GM12864 (cell line): ENCODE results near the gene IL1R2.

Experiments used
- DNase-seq: peaks from one replicate; pipeline ENCODE4 v3.0.0-alpha.2; 2011; ENCODE audit warnings: low read depth
- H3K4me3 ChIP-seq: 2 replicates; pipeline ENCODE4 v1.5.1; 2011; ENCODE audit warnings: mild to moderate bottlenecking, low read depth, low read length, control low read depth
- TF ChIP-seq, protein P1 (sequence below): IDR thresholded peaks from 2 replicates; pipeline ENCODE4 v1.5.1; 2011; ENCODE audit warnings: low read depth, mild to moderate bottlenecking, moderate library complexity, low read length, control low read depth, inconsistent platforms; ENCODE audit errors: missing control alignments

IL1R2 gene

DNA sequence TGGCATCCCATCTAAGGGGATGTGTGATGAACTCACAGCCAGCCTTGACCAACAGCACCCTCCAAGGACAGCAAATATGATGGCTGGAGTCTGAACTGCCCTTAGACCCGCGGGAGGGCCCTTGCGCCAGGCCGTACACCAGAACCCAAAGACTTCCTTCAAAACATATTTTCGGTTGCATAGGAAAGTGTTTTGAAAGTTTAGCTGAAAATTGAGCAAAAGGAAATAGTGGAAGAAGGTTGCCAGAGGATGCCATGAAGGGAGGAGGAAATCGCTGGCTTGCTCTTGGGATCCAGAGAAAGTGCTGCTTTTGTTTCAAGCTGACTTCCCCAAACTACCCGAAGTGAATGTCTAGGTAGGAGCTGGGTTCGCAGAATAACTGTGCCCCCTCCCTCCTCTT lies 61.3 kb downstream of the IL1R2 start:
- H3K4me3 ChIP-seq, result no peak overlapping the region
- no peak for DNase-seq
- TF ChIP-seq, protein P1, sequence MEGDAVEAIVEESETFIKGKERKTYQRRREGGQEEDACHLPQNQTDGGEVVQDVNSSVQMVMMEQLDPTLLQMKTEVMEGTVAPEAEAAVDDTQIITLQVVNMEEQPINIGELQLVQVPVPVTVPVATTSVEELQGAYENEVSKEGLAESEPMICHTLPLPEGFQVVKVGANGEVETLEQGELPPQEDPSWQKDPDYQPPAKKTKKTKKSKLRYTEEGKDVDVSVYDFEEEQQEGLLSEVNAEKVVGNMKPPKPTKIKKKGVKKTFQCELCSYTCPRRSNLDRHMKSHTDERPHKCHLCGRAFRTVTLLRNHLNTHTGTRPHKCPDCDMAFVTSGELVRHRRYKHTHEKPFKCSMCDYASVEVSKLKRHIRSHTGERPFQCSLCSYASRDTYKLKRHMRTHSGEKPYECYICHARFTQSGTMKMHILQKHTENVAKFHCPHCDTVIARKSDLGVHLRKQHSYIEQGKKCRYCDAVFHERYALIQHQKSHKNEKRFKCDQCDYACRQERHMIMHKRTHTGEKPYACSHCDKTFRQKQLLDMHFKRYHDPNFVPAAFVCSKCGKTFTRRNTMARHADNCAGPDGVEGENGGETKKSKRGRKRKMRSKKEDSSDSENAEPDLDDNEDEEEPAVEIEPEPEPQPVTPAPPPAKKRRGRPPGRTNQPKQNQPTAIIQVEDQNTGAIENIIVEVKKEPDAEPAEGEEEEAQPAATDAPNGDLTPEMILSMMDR, result no peak

DNA sequence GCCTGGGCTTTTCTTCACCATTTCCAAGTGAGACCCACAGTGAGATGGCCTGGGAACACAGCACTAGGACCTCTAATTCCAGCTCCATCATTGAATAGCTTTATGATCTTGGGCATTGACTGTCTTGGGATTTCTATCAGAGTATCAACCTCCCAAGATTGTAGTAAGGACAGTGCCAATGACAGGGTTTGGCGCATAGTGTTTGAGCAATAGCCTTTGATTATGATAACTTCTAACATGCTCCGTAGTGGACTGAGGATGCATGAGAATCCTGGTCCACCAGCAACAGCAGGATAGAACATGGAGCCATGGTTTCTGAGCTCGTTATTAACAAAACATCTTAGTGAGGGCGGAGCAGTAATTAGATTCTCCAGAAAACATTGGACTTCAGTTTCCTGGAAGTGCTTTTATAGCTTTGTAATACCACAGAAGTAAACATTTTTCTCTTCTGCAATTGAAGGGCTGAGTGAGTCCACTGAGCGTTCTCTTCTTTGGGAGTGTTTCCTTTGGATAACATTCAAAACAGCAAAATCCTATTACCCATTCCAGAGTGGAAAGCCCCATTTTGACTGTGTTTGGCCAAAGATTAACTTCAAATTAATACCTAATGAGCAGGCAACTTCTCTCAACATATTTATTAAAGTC lies 63.7 kb downstream of the IL1R2 start:
- no peak for DNase-seq

DNA sequence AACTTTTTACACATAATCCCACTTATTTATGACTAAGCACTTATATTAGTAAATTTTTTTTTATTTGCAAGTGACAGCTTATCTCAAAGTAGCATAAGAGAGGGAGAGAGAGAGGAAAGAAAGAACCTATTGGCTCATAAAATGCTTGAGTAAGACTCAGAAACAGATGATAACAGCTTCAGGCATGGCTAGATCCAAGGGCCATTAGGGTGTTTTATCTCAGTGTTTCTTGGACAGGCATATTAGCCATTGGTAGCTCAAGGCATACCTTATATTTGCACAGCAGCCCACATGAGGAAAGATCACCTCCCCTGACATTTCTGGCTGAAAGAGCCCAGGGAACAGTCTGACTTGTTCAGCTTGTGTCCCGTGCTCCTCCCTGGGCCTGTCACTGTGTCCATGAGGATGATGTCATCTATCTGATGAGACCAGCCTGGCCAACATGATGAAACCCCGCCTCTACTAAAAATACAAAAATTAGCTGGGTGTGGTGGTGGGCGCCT lies 64.4 kb downstream of the IL1R2 start:
- no peak for DNase-seq
- no peak overlapping the region for H3K4me3 ChIP-seq
- TF ChIP-seq, protein P1, result no peak

More for the DNA sequence above, 63.7 kb downstream of the IL1R2 start:
- TF ChIP-seq, protein P1, result no peak
- H3K4me3 ChIP-seq, result no peak overlapping the region

DNA sequence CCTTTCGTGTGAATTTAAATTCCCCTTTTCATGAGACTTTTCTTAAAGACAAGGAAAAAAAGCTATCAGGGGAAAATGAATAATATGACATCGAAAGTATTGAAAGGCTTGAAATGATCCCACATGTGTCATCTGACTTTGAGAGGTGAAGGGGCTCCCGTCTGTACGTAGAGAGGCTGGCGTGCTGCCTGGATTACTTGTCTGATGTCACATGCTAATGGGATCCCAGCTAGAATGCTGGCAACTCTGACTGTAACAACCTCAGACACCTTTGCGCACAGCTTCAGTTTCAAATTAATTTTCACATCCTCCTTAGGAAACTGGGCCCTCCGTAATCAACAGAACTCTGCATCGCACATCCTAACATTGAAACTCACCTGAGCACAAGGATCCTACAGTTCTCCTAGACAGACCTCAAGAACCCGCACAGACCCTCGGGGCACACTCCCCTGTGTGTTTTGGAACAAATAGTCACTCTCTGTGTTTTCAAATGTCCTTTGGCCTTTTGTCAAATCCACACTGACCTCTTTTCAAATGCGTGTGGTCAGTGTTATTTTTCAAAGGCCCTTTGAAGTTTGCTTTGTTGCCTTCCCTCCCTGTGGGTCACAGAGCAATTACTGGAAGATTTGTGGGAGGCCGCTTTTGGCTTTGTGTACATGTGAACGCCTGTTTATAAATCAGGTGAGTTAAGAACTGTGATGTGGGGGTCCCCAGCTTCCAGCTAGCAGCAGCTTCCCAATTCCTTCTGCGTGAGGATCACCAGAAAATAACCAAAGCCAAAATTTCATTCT lies 65.9 kb downstream of the IL1R2 start:
- no peak overlapping the region for H3K4me3 ChIP-seq
- DNase-seq, result no peak
- TF ChIP-seq, protein P1, result no peak

DNA sequence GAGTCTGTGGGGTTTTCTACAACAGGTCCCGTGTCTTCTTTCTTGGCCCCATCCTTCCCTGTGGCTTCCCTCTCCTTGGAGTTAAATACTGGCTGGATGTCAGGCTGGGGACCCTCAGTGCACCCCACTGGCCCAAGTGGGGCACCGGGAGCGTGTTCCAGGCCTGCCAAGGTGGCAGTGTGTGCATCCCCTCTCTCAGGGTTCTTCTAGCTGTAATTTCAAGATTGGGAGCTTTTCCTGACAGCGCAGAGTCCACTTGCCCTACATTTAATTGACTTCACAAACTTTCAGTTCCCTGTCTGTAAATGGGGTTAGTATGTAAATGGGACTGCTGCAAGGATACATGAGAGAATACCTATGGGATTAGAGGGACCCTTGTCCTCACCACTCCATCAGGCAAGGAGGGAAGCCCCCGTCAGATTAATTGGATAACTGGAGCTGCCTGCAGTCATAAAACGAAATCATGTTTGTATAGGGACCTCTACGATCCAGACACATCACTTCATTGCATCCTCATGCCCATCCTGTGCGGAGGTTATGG lies 66.6 kb downstream of the IL1R2 start:
- H3K4me3 ChIP-seq, result no peak overlapping the region
- DNase-seq, result no peak
- TF ChIP-seq, protein P1, result no peak

DNA sequence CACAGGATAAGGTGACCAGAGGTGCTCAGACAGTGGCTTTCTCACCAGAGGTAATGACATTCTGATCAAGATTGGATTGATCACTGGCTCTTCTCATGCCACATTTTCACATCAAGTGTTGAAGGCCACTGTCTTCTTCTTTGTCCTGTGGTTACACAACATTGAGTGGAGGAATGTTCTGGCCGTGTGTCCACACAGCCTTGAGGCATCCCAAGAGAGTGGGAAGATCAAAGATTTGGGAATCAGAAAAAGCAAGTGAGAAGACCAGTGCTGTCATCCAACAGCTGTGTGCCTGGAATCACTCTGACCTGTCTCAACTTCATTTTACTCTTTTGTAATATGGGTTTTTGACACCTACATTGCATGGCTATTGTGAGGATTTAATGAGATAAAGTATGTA lies 67.4 kb downstream of the IL1R2 start:
- H3K4me3 ChIP-seq, result no peak overlapping the region
- TF ChIP-seq, protein P1, result no peak
- no peak for DNase-seq

DNA sequence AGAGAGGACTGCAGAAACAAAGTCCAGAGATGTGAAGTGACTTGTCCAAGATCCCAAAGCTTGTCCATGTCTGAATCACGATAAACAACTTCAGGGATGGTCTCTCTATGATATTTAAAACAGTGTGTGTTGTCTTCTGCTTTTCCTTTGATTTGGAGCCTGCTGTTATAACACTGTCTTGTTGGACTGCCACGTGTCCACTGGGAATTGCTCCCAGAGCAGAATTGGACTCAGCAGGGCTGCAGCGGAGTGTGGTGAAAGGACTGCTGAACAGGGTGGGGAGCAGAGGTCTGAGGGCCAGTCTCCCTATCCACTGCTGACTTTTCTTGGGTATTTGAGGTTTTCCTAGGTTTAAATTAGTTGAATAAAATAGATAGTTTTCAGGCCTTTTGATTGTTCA lies 68.3 kb downstream of the IL1R2 start:
- no peak for DNase-seq
- no peak overlapping the region for H3K4me3 ChIP-seq
- TF ChIP-seq, protein P1, result no peak
